Measurements from ENCODE around the gene TFF2. TPM values are rescaled to one million over a fixed set of nuclear protein-coding genes. Genes with fewer than 3 reads are reported as not detected.

Gene TFF2
- total RNA-seq, 3 donors from 2014 or later, result 1.1 to 1.7 TPM; not detected in 1

- H3K4me3 ChIP-seq, result no peak overlapping the region
- DNase-seq, result peak in 1 of 3 donors; percentile 26
- intact Hi-C loops (cut with DNase I, micrococcal nuclease), result no loop called here
- no peaks in the 10 kb centered on the region for H3K9me3 ChIP-seq
- peaks cover 4% of the 10 kb centered on the region for H3K4me1 ChIP-seq (ENCODE audit: low read depth)
- H3K36me3 ChIP-seq (ENCODE audit: low read depth), result no peaks in the 10 kb centered on the region
- no peak for ATAC-seq
- TF ChIP-seq, protein P1, sequence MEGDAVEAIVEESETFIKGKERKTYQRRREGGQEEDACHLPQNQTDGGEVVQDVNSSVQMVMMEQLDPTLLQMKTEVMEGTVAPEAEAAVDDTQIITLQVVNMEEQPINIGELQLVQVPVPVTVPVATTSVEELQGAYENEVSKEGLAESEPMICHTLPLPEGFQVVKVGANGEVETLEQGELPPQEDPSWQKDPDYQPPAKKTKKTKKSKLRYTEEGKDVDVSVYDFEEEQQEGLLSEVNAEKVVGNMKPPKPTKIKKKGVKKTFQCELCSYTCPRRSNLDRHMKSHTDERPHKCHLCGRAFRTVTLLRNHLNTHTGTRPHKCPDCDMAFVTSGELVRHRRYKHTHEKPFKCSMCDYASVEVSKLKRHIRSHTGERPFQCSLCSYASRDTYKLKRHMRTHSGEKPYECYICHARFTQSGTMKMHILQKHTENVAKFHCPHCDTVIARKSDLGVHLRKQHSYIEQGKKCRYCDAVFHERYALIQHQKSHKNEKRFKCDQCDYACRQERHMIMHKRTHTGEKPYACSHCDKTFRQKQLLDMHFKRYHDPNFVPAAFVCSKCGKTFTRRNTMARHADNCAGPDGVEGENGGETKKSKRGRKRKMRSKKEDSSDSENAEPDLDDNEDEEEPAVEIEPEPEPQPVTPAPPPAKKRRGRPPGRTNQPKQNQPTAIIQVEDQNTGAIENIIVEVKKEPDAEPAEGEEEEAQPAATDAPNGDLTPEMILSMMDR (IDR thresholded peaks at IDR 0.05), result no peak
Observed at GRCh38 chr21:42377951-42378340, 27.2 kb upstream of the TFF2 start.

GRCh38 chr21:42377211-42377950, 26.6 kb upstream of the TFF2 start:
- Histone ChIP-seq H3K36me3 (ENCODE audit: low read depth) (no peaks in the 10 kb centered on the region), H3K9me3 (no peaks in the 10 kb centered on the region), H3K4me1 (ENCODE audit: low read depth) (peaks cover 4% of the 10 kb centered on the region), H3K4me3 (no peak overlapping the region)
- TF ChIP-seq, protein P1 (IDR thresholded peaks at IDR 0.05), result no peak
- intact Hi-C loops (cut with DNase I, micrococcal nuclease), result no loop called here
- DNase-seq, result peak in 2 of 3 donors; percentile 21 to 24
- ATAC-seq, result no peak

DNA sequence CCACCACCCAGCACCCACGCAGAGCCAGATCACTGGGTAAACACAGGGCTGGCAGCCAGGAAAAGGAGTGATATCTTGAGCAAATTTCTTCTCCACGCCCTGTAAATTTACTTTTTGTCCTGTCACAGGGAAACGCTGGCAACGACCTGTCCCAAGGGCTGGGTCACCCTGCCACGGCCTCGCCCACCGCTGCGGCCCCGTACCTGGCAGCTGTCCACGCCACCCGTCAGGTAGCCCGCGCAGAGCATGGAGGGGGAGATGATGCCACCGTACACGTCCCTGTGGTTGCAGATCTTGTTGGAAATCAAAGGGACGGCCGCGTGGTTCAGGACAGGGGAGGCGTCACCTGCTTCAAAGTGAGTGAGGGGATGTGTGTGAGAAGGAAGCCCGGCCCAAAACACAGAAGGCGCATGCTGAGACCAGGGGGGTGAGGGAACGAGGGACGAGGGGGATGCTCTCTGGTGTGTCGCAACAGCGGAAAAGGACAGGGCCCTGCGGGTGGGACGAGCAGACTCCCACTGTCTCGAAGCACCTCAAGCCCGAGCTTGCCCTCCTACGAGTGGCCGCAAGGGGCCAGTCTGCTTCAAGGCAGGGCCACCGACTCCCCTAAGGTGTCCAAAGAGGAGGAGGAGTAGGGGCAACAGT, 25.7 kb upstream of the TFF2 start:
- Histone ChIP-seq H3K9me3 (no peaks in the 10 kb centered on the region), H3K4me1 (ENCODE audit: low read depth) (peaks cover 4% of the 10 kb centered on the region), H3K36me3 (ENCODE audit: low read depth) (no peaks in the 10 kb centered on the region), H3K4me3 (no peak overlapping the region)
- intact Hi-C loops (cut with DNase I, micrococcal nuclease), result no loop called here
- TF ChIP-seq, protein P1 (IDR thresholded peaks at IDR 0.05), result no peak
- ATAC-seq, result peak; percentile 64
- peak; percentile 64 to 74 (median 71) for DNase-seq

DNA sequence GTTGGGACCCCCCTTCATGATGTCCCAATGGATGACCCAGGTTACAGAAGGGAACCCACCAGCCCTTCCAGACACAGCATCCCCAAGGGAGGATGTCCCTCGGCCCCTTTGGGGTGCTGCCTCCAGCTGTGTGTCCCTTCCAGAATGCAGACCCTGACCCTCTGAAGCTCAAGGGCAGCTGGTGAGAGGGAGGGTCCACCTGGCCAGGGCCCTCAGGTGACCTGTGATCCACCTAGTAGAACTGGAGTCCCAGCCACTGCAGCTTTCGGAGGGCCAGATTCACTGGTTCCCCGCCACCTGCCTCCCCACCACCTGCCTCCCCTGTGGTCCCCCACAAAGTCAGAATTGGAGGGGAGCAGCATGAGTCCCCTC, 25.2 kb upstream of the TFF2 start:
- intact Hi-C loops (cut with DNase I, micrococcal nuclease), result no loop called here

GRCh38 chr21:42375506-42375905, 24.7 kb upstream of the TFF2 start:
- DNase-seq (peak; percentile 75 to 79 (median 77)), ATAC-seq (peak; percentile 82)
- TF ChIP-seq, protein P1 (IDR thresholded peaks at IDR 0.05), result no peak
- Histone ChIP-seq H3K4me3 (no peak overlapping the region), H3K4me1 (ENCODE audit: low read depth) (peaks cover 4% of the 10 kb centered on the region), H3K9me3 (no peaks in the 10 kb centered on the region), H3K36me3 (ENCODE audit: low read depth) (no peaks in the 10 kb centered on the region)
- intact Hi-C loops (cut with DNase I, micrococcal nuclease), result no loop called here

More for the DNA sequence above, 25.2 kb upstream of the TFF2 start:
- Histone ChIP-seq H3K9me3 (no peaks in the 10 kb centered on the region), H3K4me3 (no peak overlapping the region), H3K36me3 (ENCODE audit: low read depth) (no peaks in the 10 kb centered on the region), H3K4me1 (ENCODE audit: low read depth) (peaks cover 4% of the 10 kb centered on the region)
- ATAC-seq (peak; percentile 2), DNase-seq (no peak)
- TF ChIP-seq, protein P1 (IDR thresholded peaks at IDR 0.05), result no peak
